Measurements from ENCODE around the gene POU2F2. TPM values are rescaled to one million over a fixed set of nuclear protein-coding genes. Genes with fewer than 3 reads are reported as not detected.

Gene POU2F2
- total and polyA plus RNA-seq, 2 donors (not counting 3 experiments of a cell fraction or from before 2014, with no cell fraction given): 4.0 to 4.1 TPM

- POLR2A ChIA-PET: no interaction called here
These were observed 64.8 kb downstream of the POU2F2 start for GRCh38 chr19:42067315-42067888.

More at GRCh38 chr19:42067315-42067888, 64.8 kb downstream of the POU2F2 start:
- Histone ChIP-seq H3K27me3 (ENCODE audit: control insufficient read depth in 2 of 2, insufficient read depth in 2 of 2, low read length in 2 of 2) (peaks cover 29 to 33% of the 10 kb centered on the region in 2 experiments), H3K4me1 (ENCODE audit: control insufficient read depth, extremely low read depth, insufficient read depth, low read length) (no peaks in the 10 kb centered on the region), H3K4me3 (replicated peaks in 1 of 3; ENCODE audit: insufficient read depth in 1 of 3, low read depth in 1 of 3, low read length in 3 of 3) (no peak overlapping the region), H3K9ac (replicated peaks; ENCODE audit: extremely low read depth, insufficient read depth, low read length) (no peak overlapping the region), H3K36me3 (ENCODE audit: control insufficient read depth in 2 of 2, extremely low read depth in 1 of 2, insufficient read depth in 2 of 2, low read length in 2 of 2) (no peaks in the 10 kb centered on the region), H3K4me2 (ENCODE audit: insufficient read depth, low read length) (no peak overlapping the region), H3K79me2 (ENCODE audit: control insufficient read depth, insufficient read depth, low read length) (no peaks in the 10 kb centered on the region), H2AFZ (ENCODE audit: low read depth, low read length) (no peak overlapping the region), H3K27ac (ENCODE audit: insufficient read depth, low read depth, low read length) (no peak overlapping the region), H3K9me3 (replicated peaks; ENCODE audit: control insufficient read depth, insufficient read depth, low read length) (no peaks in the 10 kb centered on the region), H3K9me1 (replicated peaks; ENCODE audit: control insufficient read depth, extremely low read depth, insufficient read depth, low read length) (no peaks in the 10 kb centered on the region), H4K20me1 (replicated peaks; ENCODE audit: control insufficient read depth, extremely low read depth, insufficient read depth, low read length) (no peaks in the 10 kb centered on the region)
- TF ChIP-seq CTCF (IDR thresholded peaks at IDR 0.05; ENCODE audit: extremely low read depth in 1 of 2, insufficient read depth in 1 of 2, low read depth in 1 of 2, low read length in 2 of 2): no peak
- no peak for TF ChIP-seq FOS (IDR thresholded peaks at IDR 0.05; ENCODE audit: borderline replicate concordance, insufficient read depth, low read length)
- TF ChIP-seq, protein P1, sequence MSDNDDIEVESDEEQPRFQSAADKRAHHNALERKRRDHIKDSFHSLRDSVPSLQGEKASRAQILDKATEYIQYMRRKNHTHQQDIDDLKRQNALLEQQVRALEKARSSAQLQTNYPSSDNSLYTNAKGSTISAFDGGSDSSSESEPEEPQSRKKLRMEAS (IDR thresholded peaks at IDR 0.05; ENCODE audit: insufficient read depth, insufficient read length): no peak
- no peak for TF ChIP-seq JUN (IDR thresholded peaks at IDR 0.05; ENCODE audit: borderline replicate concordance, insufficient read depth, insufficient read length, low read depth)
- TF ChIP-seq GATA2 (IDR thresholded peaks at IDR 0.05; ENCODE audit: insufficient read depth, insufficient read length, low read depth, low read length): no peak
- TF ChIP-seq POLR2AphosphoS5 (IDR thresholded peaks at IDR 0.05; ENCODE audit: insufficient read depth, low read depth, low read length): no peak
- no peak for TF ChIP-seq EZH2 (IDR thresholded peaks at IDR 0.05; ENCODE audit: borderline replicate concordance, low read depth, low read length, severe bottlenecking)
- no peak for TF ChIP-seq POLR2A (IDR thresholded peaks at IDR 0.05; ENCODE audit: low read depth, low read length)
- no peak for TF ChIP-seq MYC (IDR thresholded peaks at IDR 0.05; ENCODE audit: low read depth, low read length)
- no TSS peak for BruUV-seq (replicated peaks)
- intact Hi-C loops (cut with micrococcal nuclease) (no loop called here), dilution Hi-C loops (cut with MboI; ENCODE audit: extremely low pct_ligation_motif_present, low sequenced_read_pairs) (no loop called here)
- FAIRE-seq: no peak
- no peak for DNase-seq (ENCODE audit: low read depth, low spot score)
- CTCF ChIA-PET: interaction anchor here (1.0 kb wide), 1 partner anchor 32 kb away, joined by 3 read pairs; no protein-coding TSS in a partner anchor
